HepG2 (cell line): Measurements from ENCODE around the gene ROM1. TPM values are rescaled to one million over a fixed set of nuclear protein-coding genes. Genes with fewer than 3 reads are reported as not detected.

Source experiments
- FIP1L1 ChIP-seq: fragments of 200-400 bp; formaldehyde crosslinking; IDR thresholded peaks from 2 replicates; pipeline ENCODE4 v1.6.1; 2018; ENCODE audit warnings: low read depth, mild to moderate bottlenecking, low read length, moderate library complexity, borderline replicate concordance; ENCODE audit not compliant: insufficient read depth
- HOXA3 ChIP-seq: sonication (generic); formaldehyde crosslinking; IDR thresholded peaks from 2 replicates; pipeline ENCODE4 v1.5.0; 2020; ENCODE audit warnings: missing genetic modification reagents
- MED13 ChIP-seq: sonication (generic); formaldehyde crosslinking; IDR thresholded peaks from 2 replicates; pipeline ENCODE4 v1.5.0; 2020; ENCODE audit warnings: missing genetic modification reagents
- ONECUT2 ChIP-seq: sonication (generic); formaldehyde crosslinking; IDR thresholded peaks from 2 replicates; pipeline ENCODE4 v1.4.0; 2020; ENCODE audit warnings: missing genetic modification reagents
- PBX2 ChIP-seq: IDR thresholded peaks from 2 replicates; pipeline ENCODE4 v1.6.1; 2016; ENCODE audit warnings: control low read depth
- RERE ChIP-seq: IDR thresholded peaks from 2 replicates; pipeline ENCODE4 v1.6.1; 2016; ENCODE audit warnings: low read depth, missing genetic modification reagents, missing compliant biosample characterization
- YEATS2 ChIP-seq: sonication (generic); formaldehyde crosslinking; IDR thresholded peaks from 2 replicates; pipeline ENCODE4 v1.4.0; 2020; ENCODE audit warnings: missing genetic modification reagents, borderline replicate concordance
- ZBTB43 ChIP-seq: sonication (generic); formaldehyde crosslinking; conservative IDR thresholded peaks from 2 replicates; pipeline ENCODE4 v1.4.0; 2020; ENCODE audit warnings: missing genetic modification reagents
- ZFP90 ChIP-seq: sonication (generic); formaldehyde crosslinking; IDR thresholded peaks from 2 replicates; pipeline ENCODE4 v1.8.0; 2022; ENCODE audit warnings: missing genetic modification reagents, mild to moderate bottlenecking, inconsistent platforms, borderline replicate concordance
- ZNF224 ChIP-seq: sonication (generic); formaldehyde crosslinking; IDR thresholded peaks from 2 replicates; pipeline ENCODE4 v1.5.0; 2020; ENCODE audit warnings: mild to moderate bottlenecking, missing genetic modification reagents
- ZNF350 ChIP-seq: sonication (generic); formaldehyde crosslinking; IDR thresholded peaks from 2 replicates; pipeline ENCODE4 v1.4.0; 2020; ENCODE audit warnings: mild to moderate bottlenecking, low read depth, missing genetic modification reagents, borderline replicate concordance
- ZNF431 ChIP-seq: sonication (generic); formaldehyde crosslinking; IDR thresholded peaks from 2 replicates; pipeline ENCODE4 v1.9.0; 2022; ENCODE audit warnings: missing genetic modification reagents, low read depth, mild to moderate bottlenecking, borderline replicate concordance
- ZNF512 ChIP-seq: sonication (generic); formaldehyde crosslinking; IDR thresholded peaks from 2 replicates; pipeline ENCODE4 v1.4.0; 2020; ENCODE audit warnings: mild to moderate bottlenecking, missing genetic modification reagents
- ZNF556 ChIP-seq: sonication (generic); formaldehyde crosslinking; IDR thresholded peaks from 2 replicates; pipeline ENCODE4 v1.4.0; 2020; ENCODE audit warnings: mild to moderate bottlenecking, missing genetic modification reagents, borderline replicate concordance
- ZNF672 ChIP-seq: sonication (generic); formaldehyde crosslinking; IDR thresholded peaks from 2 replicates; pipeline ENCODE4 v1.8.1; 2022; ENCODE audit warnings: missing genetic modification reagents
- ZNF766 ChIP-seq: sonication (generic); formaldehyde crosslinking; IDR thresholded peaks from 2 replicates; pipeline ENCODE4 v1.5.0; 2020; ENCODE audit warnings: missing genetic modification reagents, borderline replicate concordance
- ZNF83 ChIP-seq: sonication (generic); formaldehyde crosslinking; IDR thresholded peaks from 2 replicates; pipeline ENCODE4 v1.4.0; 2020; ENCODE audit warnings: missing genetic modification reagents, mild to moderate bottlenecking, borderline replicate concordance
- ZSCAN30 ChIP-seq: sonication (generic); formaldehyde crosslinking; IDR thresholded peaks from 2 replicates; pipeline ENCODE4 v1.5.0; 2020; ENCODE audit warnings: mild to moderate bottlenecking, missing genetic modification reagents
- polyA plus RNA-seq, 8 experiments: library from polyadenylated mRNA; depleted of rRNA in 3 of 8; stranded (reverse) in 7 of 8; unstranded in 1 of 8; fragments of >200 nt; fragmentation: Illumina TruSeq in 4 of 8; extraction: Trizol in 4 of 8; gene quantifications; 2 replicates each; pipeline versions ENCODE4 v1.2.1 to v1.2.3, GENCODE V29; 2011 to 2016; ENCODE audit warnings: low read depth in 4 of 8, missing spikeins in 1 of 8, mixed read lengths in 1 of 8; ENCODE audit not compliant: insufficient read depth in 1 of 8
- total RNA-seq, 5 experiments: library from RNA; depleted of rRNA; stranded (reverse); fragments of >200 nt; fragmentation: Illumina TruSeq; extraction: Trizol; gene quantifications; 2 replicates each; pipeline ENCODE4 v1.2.3, GENCODE V29; 2016; ENCODE audit warnings: low read depth in 1 of 5

Gene ROM1
- total and polyA plus RNA-seq, 2 of the 13 experiments (the other 11 are each of a cell fraction or from before 2014, with no cell fraction given): 1.2 to 2.4 TPM

- TF ChIP-seq ZNF766 (CRISPR knock-in tag) (no peak), PBX2 (no peak), ONECUT2 (CRISPR knock-in tag) (no peak), ZNF512 (CRISPR knock-in tag) (no peak), ZFP90 (CRISPR knock-in tag) (peak; percentile 44; the same call in 1 of the 2 replicates), RERE (no peak), ZBTB43 (CRISPR knock-in tag) (no peak), YEATS2 (CRISPR knock-in tag) (0 out of 2 replicates have a peak, but pooled peaks have one; percentile 33), ZSCAN30 (CRISPR knock-in tag) (0 out of 2 replicates have a peak, but pooled peaks have one; percentile 44), ZNF350 (CRISPR knock-in tag) (peak; percentile 41), ZNF83 (CRISPR knock-in tag) (0 out of 2 replicates have a peak, but pooled peaks have one; percentile 16), MED13 (CRISPR knock-in tag) (0 out of 2 replicates have a peak, but pooled peaks have one; percentile 26), ZNF431 (no peak), ZNF224 (CRISPR knock-in tag) (no peak), ZNF556 (CRISPR knock-in tag) (no peak; the same call in 1 of the 2 replicates), ZNF672 (CRISPR knock-in tag) (no peak), FIP1L1 (0 out of 2 replicates have a peak, but pooled peaks have one; percentile 50), HOXA3 (CRISPR knock-in tag) (peak; percentile 74)
These were observed 33.1 kb downstream of the ROM1 start, which contains the start of gene GANAB (continued) for GRCh38 chr11:62645946-62646824.
